Amygdala (tissue), 56 donors: ENCODE measurements around the gene SLC6A6.

Experiments used
- DNase-seq, 56 donors: peaks; one replicate each; lab custom pipeline; 2025; lab: John Stamatoyannopoulos, UW

Gene SLC6A6

GRCh38 chr3:14477311-14477935 lies 75.0 kb downstream of the SLC6A6 start:
- DNase-seq = no peak

GRCh38 chr3:14478956-14479550 lies 76.6 kb downstream of the SLC6A6 start:
- DNase-seq = no peak

GRCh38 chr3:14479591-14479990 lies 77.2 kb downstream of the SLC6A6 start:
- no peak for DNase-seq

- DNase-seq = no peak
These were observed 78.0 kb downstream of the SLC6A6 start for GRCh38 chr3:14480207-14481017.

- DNase-seq = no peak
These were observed 78.7 kb downstream of the SLC6A6 start for GRCh38 chr3:14481018-14481645.

- no peak for DNase-seq
These were observed 79.2 kb downstream of the SLC6A6 start for GRCh38 chr3:14481646-14482036.

- no peak for DNase-seq
These were observed 79.9 kb downstream of the SLC6A6 start for GRCh38 chr3:14482271-14482721.

GRCh38 chr3:14483286-14483685 lies 80.9 kb downstream of the SLC6A6 start:
- no peak for DNase-seq

GRCh38 chr3:14484741-14485140 lies 82.3 kb downstream of the SLC6A6 start:
- DNase-seq = no peak

GRCh38 chr3:14485981-14486380 lies 83.6 kb downstream of the SLC6A6 start:
- no peak for DNase-seq

GRCh38 chr3:14486460-14486859 lies 84.1 kb downstream of the SLC6A6 start:
- no peak for DNase-seq

GRCh38 chr3:14487086-14487485 lies 84.7 kb downstream of the SLC6A6 start:
- DNase-seq = no peak

GRCh38 chr3:14487821-14488220 lies 85.4 kb downstream of the SLC6A6 start:
- DNase-seq = no peak

- no peak for DNase-seq
These were observed 86.1 kb downstream of the SLC6A6 start for GRCh38 chr3:14488286-14489041.

- no peak for DNase-seq
These were observed 87.2 kb downstream of the SLC6A6 start for GRCh38 chr3:14489641-14490040.

GRCh38 chr3:14490255-14490654 lies 87.8 kb downstream of the SLC6A6 start:
- DNase-seq = no peak

- no peak for DNase-seq
These were observed 88.4 kb downstream of the SLC6A6 start for GRCh38 chr3:14490831-14491230.

- DNase-seq = no peak
These were observed 89.2 kb downstream of the SLC6A6 start for GRCh38 chr3:14491396-14492190.
